PFSK-1 (cell line): ENCODE results near the gene FANCG.

ENCODE experiments used
- FOXP2 ChIP-seq: optimal IDR thresholded peaks from 2 replicates; pipeline ENCODE3; 2011; ENCODE audit warnings: borderline replicate concordance, control low read depth, inconsistent platforms; ENCODE audit not compliant: insufficient read depth; ENCODE audit errors: extremely low read length, extremely low read depth
- POLR2AphosphoS5 ChIP-seq: IDR thresholded peaks from 2 replicates; pipeline ENCODE4 v1.6.1; 2012; ENCODE audit warnings: low read depth, mild to moderate bottlenecking, control low read depth, low read length, moderate library complexity
- REST ChIP-seq, 2 experiments: IDR thresholded peaks; 2 replicates each; pipeline versions ENCODE4 v1.6.1 to v1.8.0; 2011 to 2012; ENCODE audit warnings: low read depth in 2 of 2, low read length in 2 of 2, control low read depth in 1 of 2, inconsistent platforms in 1 of 2, mild to moderate bottlenecking in 1 of 2, moderate library complexity in 1 of 2; ENCODE audit not compliant: insufficient read depth in 1 of 2
- SIN3A ChIP-seq: IDR thresholded peaks from 2 replicates; pipeline ENCODE4 v1.6.1; 2012; ENCODE audit warnings: mild to moderate bottlenecking, low read length, moderate library complexity, borderline replicate concordance; ENCODE audit not compliant: insufficient read depth
- TAF1 ChIP-seq: IDR thresholded peaks from 2 replicates; pipeline ENCODE4 v1.6.1; 2012; ENCODE audit warnings: low read length, control low read depth, borderline replicate concordance; ENCODE audit not compliant: insufficient read depth

FANCG gene

DNA sequence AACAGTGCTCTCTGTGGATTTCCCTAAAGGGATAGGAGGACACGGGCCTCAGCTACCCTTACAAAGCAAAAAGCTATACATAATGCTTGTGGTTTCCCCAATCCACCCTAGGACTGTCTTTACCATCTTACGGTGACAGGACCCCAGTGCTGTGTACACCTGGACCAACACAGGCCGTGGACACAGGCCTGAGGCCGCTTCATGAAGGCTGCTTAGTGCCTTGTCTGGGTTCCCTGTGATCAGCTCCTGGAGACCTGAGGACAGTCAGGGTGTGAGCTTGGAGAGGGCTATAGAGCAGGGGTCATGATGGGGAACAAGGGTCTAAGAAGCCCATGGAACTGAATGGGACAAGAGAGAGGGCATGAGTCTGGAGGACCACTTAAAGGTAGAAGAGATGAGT is 2.9 kb downstream of the FANCG start:
- TF ChIP-seq REST (IDR thresholded peaks at IDR 0.05; ENCODE audit: insufficient read depth in 1 of 2, low read depth in 2 of 2, low read length in 2 of 2): no peak
- no peak for TF ChIP-seq POLR2AphosphoS5
- TF ChIP-seq SIN3A: no peak
- no peak for TF ChIP-seq FOXP2
- no peak for TF ChIP-seq TAF1

- TF ChIP-seq TAF1 (no peak), FOXP2 (no peak), REST (IDR thresholded peaks at IDR 0.05; ENCODE audit: insufficient read depth in 1 of 2, low read depth in 2 of 2, low read length in 2 of 2) (no peak), POLR2AphosphoS5 (no peak), SIN3A (no peak)
These were observed 4.4 kb downstream of the FANCG start for GRCh38 chr9:35075358-35075757.

DNA sequence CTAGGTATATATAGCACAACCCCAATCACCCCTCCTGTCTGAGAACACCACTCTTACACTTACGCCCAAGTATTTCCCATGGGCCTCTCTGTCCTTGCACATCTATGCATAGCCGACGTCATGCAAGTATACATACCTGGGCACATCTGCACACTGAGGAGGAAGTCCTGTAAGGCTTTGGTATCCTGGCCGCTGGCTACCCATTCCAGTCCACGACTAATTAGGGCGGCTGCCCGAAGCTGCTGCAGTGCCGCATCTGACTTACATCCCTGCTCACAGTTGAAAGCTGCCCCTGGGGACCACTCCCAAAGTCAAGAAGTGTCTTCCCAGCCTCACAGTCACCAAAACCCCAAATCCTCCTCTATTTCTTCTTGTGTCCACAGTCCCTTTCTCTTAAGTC is 5.0 kb downstream of the FANCG start:
- TF ChIP-seq FOXP2 (no peak), SIN3A (no peak), TAF1 (no peak), POLR2AphosphoS5 (no peak), REST (IDR thresholded peaks at IDR 0.05; ENCODE audit: insufficient read depth in 1 of 2, low read depth in 2 of 2, low read length in 2 of 2) (no peak)

- TF ChIP-seq REST (IDR thresholded peaks at IDR 0.05; ENCODE audit: insufficient read depth in 1 of 2, low read depth in 2 of 2, low read length in 2 of 2) (no peak), SIN3A (no peak), POLR2AphosphoS5 (no peak), TAF1 (no peak), FOXP2 (no peak)
These were observed 5.6 kb downstream of the FANCG start for GRCh38 chr9:35074141-35074540.

- TF ChIP-seq POLR2AphosphoS5 (no peak), TAF1 (no peak), FOXP2 (no peak), REST (IDR thresholded peaks at IDR 0.05; ENCODE audit: insufficient read depth in 1 of 2, low read depth in 2 of 2, low read length in 2 of 2) (no peak), SIN3A (no peak)
These were observed 6.5 kb downstream of the FANCG start for GRCh38 chr9:35073279-35073612.
